ENCODE measurements around the gene PELO.

GRCh38 chr5:52743970-52744369, 43.7 kb upstream of the PELO start:
- TF ChIP-seq CTCF (IDR thresholded peaks at IDR 0.05; ENCODE audit: insufficient read depth, low read length, poor library complexity, severe bottlenecking) (no peak), EZH2phosphoT487 (conservative IDR thresholded peaks at IDR 0.05; ENCODE audit: low read length) (no peak)
